GM18907 (cell line): Measurements from ENCODE around the gene NFKBIE.
"Not testable (repeated sequence)": the region's sequence is repeated elsewhere in the genome, so short reads cannot be mapped to it uniquely, and the experiment has no call there.

ENCODE experiments used
- ATAC-seq: cut with Tn5 transposase; IDR thresholded peaks from one replicate; pipeline ENCODE4 v1.9.1; 2021; ENCODE audit warnings: mild to moderate bottlenecking, moderate library complexity; ENCODE audit not compliant: unreplicated experiment

NFKBIE gene

DNA sequence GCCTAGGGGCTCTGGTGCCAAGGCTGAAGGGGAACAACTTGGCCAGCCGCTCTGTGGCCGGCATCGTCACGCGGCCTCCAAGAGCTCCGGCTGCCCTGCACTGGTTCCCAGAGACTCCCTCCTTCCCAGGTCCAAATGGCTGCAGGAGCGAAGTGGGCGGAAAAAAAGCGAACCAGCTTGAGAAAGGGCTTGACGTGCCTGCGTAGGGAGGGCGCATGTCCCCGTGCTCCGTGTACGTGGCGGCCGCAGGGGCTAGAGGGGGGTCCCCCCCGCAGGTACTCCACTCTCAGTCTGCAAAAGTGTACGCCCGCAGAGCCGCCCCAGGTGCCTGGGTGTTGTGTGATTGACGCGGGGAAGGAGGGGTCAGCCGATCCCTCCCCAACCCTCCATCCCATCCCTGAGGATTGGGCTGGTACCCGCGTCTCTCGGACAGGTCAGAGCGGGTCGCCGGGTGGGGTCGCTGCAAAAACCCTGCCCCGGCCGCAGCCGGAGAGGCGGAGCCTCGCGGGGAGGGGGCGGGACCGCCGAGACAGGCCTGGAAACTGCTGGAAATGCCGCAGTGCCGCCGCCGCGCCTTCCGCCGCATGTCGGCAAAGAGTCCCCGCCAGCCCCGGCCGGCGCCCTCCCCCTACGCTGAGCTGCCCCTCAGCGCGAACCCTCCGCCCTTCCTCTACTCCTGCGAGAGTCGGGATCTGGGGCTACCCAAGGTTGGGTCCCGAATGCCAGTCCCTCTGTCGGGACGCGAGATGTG is 19.3 kb downstream of the NFKBIE start:
- peak; percentile 59 for ATAC-seq

DNA sequence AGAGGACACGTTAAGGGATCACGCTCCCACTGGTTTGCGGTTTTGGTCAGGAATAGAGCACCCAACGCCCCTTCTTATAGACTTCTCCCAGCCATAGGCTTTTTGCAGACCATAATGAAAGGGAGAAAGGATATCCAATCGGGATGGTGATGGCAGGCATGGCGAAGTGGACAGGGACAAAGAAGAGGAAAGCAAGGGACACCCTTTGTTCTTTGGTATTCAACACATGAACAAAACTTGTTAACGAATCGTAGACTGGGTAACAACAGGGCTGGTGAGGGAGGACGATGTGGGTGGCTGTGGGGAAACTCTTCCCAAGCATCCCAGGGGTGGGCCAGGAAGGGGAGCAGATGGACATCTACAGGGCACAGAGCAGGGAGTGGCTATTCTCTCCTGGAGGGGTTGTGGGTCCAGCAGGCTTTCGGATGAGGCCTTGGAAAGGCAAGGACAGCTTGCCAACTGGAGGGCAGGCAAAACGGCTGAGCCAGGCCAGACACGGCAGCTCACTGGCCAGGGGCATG is 19.9 kb downstream of the NFKBIE start:
- ATAC-seq = no peak

DNA sequence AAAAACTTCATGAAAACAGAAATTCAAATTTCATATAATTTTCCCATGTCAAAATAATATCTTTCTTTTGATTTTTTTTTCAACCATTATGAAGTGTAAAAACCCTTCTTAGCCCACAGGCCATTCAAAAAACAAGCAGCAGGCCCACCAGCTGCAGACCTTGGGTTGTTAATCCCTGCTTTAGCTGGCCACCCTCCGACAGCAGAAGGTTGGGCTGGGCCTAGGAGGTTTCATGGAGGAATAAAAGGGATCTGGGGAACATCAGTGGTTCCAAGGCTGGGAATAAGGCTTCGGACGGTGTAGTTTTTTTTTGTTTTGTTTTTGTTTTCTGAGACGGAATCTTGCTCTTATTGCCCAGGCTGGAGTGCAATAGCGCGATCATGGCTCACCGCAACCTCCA is 22.0 kb downstream of the NFKBIE start:
- no peak for ATAC-seq

DNA sequence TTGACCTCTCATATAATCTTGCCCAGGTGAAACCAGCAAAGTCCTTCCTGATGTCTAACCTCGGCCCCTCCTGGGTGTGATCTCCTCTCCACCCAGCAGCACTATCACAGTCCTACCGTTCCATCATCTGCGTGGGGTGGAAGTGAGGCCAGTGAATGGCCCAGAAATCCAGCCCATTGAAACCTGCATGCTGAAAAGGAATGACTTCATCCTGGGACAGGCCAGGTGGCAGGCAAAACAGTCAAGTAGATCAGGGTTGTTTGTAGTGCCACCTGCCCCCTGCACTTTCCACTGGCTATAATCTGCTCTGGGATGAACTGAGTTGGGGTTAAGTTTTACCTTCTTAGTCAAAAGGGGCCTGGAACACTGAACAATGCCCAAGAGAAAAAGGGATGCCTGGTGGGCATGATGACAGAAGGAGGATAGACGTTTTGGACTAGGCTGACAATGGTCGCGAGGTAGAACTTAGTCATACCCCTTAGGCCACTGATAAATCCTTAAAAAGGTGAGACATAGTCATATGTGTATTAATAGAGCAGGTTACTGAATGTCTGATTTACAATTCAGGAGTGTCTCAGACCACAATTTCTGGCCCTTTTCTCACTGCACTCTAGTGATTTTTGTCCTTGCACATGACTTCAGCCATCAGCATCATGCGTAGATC is 26.5 kb downstream of the NFKBIE start:
- ATAC-seq = no peak

DNA sequence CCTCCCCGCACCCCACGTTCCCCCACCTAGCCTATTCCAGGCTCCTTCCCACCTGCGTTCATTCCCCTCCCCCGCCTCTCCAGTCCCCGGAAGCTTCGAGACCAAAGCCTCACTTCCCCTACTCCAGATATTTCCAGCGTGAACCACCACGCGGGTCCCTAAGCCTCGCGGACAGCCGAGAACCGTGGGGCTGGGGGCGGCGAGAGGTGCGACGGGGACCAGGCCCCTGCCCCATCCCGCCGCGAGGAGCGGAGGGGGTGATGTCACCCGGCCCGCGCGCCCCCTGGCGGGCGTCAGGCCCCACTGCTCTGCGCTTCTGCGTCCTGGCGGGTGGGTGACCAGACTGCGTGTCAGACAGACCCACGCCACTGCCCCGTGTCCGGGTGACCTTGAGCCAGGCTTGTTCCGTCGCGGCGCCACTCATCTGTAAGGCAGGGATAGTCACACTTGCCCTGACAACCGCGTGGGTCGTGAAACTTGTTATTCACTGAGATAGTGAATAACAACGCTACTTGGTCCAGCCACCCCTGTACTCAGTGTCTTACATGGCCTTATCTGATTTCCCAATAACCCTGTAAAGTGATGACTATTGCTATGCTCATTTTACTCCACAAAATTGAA is 27.4 kb downstream of the NFKBIE start:
- ATAC-seq = peak; percentile 76

DNA sequence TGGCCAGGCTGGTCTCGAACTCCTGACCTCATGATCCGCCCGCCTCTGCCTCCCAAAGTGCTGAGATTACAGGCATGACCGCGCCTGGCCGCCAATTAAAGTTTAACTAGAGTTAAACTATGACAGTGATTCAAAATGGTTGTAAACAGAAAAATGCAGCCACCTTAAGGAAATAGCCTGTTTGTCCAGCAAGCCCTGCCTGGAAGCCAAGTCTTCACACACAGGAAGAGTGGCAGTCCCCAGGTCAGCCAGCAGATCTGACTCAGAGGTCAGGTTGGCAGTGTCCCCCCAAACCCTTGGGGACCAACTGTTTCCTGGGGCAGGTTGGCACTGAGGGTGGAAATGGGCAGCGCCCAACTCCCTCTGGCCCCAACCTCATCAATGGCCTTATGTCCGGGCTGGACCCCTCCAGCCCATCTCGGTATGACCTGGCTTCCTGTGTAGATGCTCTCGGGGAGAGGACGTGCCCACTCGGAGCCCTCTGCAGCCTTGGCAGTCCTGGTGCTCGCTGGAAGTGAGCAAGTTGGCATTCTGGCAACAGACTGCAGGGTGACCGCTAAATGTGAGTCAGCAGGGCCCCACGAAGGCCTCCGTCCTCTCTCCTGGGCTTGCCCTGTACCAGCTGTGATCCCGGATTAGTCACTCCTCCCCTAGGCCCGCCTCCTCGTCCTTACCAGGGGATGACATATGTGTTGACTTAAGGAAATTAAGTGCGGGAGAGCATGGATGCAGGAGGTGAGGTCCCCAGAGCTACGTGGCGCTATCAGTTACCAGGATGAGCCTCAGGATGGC is 28.1 kb downstream of the NFKBIE start:
- peak; percentile 64 for ATAC-seq

DNA sequence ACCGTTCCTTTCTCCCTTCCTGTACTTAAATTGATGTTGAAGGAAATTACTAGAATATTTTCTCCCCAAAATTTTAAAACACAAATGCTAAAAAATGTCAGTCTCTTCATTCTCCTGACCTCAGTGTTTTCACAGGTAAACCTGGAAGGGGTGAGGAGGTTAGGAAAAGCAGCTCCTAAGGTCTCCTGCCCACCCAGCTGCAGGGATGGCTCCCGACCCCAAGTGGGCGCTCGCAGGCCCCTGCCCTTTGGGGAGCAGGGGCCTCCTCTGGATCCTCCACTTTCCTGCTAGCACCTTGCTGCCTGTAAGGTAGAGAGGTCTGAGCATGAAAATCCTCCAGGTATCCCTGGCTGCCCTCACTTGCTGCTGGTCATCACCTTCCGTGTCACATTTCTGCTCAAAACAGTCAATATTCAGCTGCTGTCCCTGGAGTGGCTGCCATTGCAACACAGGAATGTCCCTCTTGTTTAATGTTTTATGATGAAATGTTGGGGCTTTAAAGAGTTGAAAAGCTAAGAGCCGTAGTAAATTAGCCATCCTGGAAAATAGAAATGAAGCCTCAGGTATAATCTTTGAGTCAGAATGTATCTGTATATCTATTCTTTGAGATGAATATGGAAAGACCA is 29.3 kb downstream of the NFKBIE start:
- no peak for ATAC-seq

DNA sequence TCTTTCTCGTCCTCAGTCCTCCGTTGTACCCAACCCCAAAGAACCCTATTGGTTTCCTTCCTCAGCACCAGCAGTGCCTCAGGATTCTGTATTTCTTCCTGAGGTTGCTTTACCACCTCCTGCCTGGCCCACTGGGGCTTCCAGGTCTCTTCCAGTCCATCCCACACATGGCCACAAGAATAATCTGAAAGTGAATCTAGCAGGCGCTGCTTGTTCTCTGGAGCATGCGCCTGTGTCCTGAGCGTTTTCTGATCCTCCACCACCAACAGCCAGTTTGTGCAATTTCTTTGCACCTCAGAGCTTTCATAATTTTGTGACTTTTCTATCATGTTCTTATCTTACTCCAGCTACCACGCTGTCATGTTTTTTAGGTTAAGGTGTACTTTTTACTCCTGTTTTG is 30.1 kb downstream of the NFKBIE start:
- ATAC-seq = no peak

DNA sequence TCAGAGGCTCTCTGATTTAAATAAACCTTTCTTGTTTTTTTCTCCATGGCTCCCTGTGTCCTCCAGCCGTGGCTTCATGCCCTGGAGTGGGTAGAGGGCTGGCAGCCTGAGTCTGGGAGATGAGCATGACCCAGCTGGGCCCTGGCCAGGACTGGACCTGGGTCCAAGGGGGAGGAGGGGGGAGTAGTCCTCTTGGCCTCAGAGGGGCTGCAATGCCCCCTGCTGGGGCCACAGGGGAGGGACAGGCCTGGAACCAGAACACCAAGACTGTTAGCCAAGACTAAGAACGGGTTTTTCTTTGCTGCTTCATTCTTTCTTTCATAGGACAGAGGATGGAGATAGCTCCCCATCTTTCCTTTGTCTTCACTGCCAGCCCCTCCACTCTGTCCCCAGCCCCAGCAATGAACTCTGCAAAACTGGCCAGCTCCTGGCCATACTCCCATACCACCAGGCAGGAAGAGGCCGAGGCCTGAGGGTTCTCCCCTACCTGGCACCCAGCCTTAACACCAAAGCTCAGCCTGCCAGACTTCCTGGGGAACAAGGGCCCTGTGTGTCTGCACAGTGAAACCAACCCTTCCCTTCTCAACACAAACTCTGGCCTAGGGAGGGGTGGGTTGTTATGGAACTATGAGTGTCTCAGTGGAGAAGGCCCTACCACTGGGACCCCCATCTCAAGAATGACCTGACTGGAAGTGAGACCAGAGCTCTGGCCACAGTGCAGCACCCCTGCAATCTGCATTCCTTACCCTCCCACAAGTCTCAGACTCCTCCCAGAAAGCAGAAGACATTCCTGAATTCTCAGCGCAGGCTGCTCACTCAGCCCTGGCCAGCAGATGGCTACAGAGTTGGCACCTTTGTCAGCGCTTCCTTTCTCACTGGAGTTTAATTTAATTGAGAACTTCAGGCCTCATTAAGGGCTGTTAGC is 31.0 kb downstream of the NFKBIE start:
- ATAC-seq = no peak

DNA sequence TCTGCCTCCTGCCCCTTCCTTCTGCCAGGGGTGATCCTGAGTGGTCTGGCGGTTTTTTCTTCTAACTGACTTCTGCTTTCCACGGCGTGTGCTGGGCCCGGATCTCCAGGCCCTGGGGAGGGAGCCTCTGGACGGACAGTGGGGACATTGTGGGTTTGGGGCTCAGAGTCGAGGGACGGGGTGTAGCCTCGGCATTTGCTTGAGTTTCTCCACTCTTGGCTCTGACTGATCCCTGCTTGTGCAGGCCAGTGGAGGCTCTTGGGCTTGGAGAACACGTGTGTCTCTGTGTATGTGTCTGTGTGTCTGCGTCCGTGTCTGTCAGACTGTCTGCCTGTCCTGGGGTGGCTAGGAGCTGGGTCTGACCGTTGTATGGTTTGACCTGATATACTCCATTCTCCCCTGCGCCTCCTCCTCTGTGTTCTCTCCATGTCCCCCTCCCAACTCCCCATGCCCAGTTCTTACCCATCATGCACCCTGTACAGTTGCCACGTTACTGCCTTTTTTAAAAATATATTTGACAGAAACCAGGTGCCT is 31.7 kb downstream of the NFKBIE start:
- ATAC-seq = no peak

DNA sequence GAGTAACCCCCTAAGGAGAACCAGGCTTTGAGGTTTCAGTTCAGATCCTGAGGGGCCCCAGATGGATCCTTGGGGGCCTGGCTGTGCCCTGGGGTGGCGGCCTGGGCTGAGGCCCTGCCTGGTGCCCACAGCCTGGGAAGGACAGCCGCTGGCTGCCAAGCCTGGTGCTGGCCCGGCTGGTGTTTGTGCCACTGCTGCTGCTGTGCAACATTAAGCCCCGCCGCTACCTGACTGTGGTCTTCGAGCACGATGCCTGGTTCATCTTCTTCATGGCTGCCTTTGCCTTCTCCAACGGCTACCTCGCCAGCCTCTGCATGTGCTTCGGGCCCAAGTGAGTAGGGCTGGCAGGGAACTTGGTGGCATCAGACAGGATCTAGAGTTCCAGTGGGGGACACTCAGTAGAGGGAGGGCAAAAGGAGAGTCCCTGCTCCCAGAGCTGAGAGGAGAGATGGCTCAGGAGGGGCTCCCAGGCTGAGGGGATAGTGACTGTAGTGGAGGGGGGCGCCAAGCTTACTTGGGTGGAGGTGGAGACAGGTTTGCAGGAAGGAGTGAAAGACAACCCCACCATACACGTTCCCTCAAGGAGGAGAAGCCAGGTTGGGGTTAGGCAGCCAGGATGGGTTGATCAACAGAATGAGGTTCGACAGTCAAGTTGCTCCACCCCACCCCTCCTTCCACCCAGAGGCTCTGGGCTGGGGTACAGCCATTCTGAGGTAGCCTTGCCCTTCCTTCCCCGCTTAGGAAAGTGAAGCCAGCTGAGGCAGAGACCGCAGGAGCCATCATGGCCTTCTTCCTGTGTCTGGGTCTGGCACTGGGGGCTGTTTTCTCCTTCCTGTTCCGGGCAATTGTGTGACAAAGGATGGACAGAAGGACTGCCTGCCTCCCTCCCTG is 32.4 kb downstream of the NFKBIE start:
- ATAC-seq = no peak

DNA sequence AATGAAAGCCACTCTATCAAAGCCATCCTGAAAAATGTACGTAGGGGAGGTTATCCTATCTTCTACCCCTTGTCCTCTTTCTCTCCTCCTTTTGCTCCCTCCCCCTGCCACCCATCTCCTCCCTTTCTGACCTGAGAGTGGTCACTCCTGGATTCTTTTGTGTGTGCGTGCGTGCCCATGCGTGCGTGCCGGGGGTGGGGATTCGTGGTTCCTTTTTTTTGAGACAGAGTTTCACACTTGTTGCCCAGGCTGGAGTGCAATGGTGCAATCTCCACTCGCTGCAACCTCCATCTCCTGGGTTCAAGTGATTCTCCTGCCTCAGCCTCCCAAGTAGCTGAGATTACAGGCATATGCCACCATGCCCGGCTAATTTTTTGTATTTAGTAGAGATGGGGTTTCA is 33.9 kb downstream of the NFKBIE start:
- not testable (repeated sequence) for ATAC-seq

DNA sequence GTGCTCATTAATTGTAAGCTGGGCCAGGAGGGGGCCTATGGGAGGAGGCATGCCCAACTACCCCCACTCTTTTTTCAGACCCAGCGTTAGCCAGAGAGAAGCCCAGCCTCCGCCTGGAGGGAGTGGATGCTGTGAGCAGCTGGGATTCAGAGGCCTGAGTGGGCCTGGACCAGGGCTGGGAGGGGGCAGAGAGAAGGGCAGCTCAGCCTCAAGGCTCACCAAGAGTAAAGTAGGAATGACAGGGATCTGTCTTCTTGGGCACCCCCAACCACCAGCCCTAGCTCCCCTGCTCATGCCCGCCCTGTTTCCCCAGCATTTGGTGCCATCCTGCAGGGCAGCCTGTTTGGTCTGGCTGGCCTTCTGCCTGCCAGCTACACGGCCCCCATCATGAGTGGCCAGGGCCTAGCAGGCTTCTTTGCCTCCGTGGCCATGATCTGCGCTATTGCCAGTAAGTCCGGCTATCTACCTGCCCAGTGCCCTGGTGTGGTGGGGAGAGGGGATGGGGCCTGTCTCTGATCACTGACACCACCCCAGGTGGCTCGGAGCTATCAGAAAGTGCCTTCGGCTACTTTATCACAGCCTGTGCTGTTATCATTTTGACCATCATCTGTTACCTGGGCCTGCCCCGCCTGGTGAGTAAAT is 35.2 kb downstream of the NFKBIE start:
- ATAC-seq = no peak

DNA sequence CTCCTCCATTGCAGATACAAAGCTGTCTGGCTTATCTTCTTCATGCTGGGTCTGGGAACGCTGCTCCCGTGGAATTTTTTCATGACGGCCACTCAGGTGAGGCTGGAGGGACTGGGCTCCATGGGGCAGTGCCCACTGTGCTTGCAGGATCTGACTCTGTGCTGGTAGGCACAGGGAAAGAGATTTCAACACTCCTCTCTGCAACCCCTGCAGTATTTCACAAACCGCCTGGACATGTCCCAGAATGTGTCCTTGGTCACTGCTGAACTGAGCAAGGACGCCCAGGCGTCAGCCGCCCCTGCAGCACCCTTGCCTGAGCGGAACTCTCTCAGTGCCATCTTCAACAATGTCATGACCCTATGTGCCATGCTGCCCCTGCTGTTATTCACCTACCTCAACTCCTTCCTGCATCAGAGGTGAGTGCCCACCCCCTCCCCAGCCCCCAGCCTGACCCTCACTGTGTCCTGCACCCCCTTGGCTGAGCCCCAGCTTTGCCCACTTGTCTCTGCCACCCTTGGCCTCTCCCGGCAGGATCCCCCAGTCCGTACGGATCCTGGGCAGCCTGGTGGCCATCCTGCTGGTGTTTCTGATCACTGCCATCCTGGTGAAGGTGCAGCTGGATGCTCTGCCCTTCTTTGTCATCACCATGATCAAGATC is 35.8 kb downstream of the NFKBIE start:
- no peak for ATAC-seq

DNA sequence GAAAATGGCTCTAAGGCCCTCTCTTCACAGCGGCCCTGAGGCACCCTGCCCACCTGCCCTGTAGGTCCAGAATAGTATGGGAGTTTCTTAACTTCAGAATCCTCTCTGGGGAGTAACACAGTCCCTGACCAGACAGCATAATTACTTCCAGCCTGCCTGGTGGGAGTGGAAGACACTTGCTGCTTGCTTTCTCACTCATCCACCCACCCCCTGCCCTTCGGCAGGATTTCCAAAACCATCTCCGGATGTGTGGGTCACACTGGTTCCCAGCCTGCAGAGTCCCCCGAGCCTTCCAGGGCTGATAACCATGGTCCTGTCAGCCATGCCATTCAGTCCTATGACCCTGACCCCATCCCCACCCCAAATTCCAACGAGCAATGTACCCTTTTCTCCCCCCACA is 36.5 kb downstream of the NFKBIE start:
- no peak for ATAC-seq

DNA sequence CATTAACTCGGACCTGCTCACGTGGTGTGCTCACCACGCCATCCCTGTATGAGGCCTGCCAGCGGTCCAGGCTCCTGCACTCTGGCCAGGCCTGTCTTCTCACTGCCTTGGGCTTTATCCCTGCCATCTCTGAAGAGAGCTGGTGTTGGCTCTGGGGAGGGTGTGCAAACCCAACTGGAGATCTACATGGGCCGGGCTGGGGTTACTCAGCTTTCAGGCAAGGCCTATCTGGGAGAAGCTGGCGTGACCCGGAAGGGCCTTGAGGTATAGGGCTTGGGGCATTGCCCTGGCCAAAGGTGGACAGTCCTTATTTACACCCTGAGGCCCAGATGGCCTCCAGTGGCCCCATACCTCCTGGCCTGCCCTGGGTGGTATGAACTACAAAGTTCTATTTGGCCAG is 36.9 kb downstream of the NFKBIE start:
- ATAC-seq = no peak

DNA sequence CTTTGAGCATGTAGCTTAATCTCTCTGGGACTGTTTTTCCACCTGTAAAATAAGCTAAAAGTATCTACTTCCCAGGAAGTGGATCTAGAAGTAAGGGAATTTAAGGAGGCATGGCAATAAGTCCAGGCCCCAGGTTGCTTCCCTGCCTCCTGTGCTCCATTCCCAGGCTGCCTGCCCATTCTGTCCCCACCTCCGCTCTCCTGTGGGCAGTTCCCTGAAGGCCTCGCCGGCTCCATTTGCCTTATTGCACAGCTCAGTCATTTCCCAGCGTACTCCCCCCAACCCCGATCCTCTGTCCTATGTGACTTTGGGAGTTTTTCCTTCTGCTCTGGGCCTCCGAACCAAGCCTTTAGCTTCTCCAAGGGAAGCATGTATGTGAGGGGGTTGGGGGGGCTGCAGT is 37.3 kb downstream of the NFKBIE start:
- no peak for ATAC-seq
